GM18867 (cell line): ENCODE results near the gene CCDC88C.
"Not testable (repeated sequence)": the region's sequence is repeated elsewhere in the genome, so short reads cannot be mapped to it uniquely, and the experiment has no call there.

Experiments
- ATAC-seq: cut with Tn5 transposase; IDR thresholded peaks from one replicate; pipeline ENCODE4 v1.9.1; 2021; ENCODE audit warnings: mild to moderate bottlenecking, moderate library complexity; ENCODE audit not compliant: unreplicated experiment

The CCDC88C gene

GRCh38 chr14:91231446-91231845, 186.2 kb downstream of the CCDC88C start:
- ATAC-seq = no peak

- no peak for ATAC-seq
These were observed 187.1 kb downstream of the CCDC88C start for GRCh38 chr14:91230397-91231035.

- peak; percentile 74 for ATAC-seq
These were observed 187.8 kb downstream of the CCDC88C start for GRCh38 chr14:91229743-91230200.

GRCh38 chr14:91229005-91229382, 188.6 kb downstream of the CCDC88C start:
- ATAC-seq = no peak

- ATAC-seq = peak; percentile 72
These were observed 189.3 kb downstream of the CCDC88C start for GRCh38 chr14:91228112-91229004.

- ATAC-seq = no peak
These were observed 190.4 kb downstream of the CCDC88C start for GRCh38 chr14:91227183-91227628.

GRCh38 chr14:91226360-91226759, 191.3 kb downstream of the CCDC88C start:
- not testable (repeated sequence) for ATAC-seq

- ATAC-seq = no peak
These were observed 192.6 kb downstream of the CCDC88C start for GRCh38 chr14:91225025-91225424.

GRCh38 chr14:91223028-91223783, 194.4 kb downstream of the CCDC88C start:
- ATAC-seq = no peak
